ENCODE data around the gene ARL5A. TPM values are rescaled to one million over a fixed set of nuclear protein-coding genes. Genes with fewer than 3 reads are reported as not detected.

ARL5A gene
- total RNA-seq, 6 experiments from 2014 or later = 20.0 to 33.3 (median 22.4) TPM

- no peak for TF ChIP-seq CTCF (IDR thresholded peaks at IDR 0.05)
- TF ChIP-seq POLR2A (IDR thresholded peaks at IDR 0.05) = no peak
- no peaks in the 10 kb centered on the region for H3K9me3 ChIP-seq
- WGBS (ENCODE audit: insufficient coverage, low coverage, low lambda C conversion rate, missing lambda C conversion rate) = 67% methylated on average over 4 of the region's 4 CpGs
- H3K27me3 ChIP-seq = no peaks in the 10 kb centered on the region
- DNase-seq = no peak
- H3K4me3 ChIP-seq = no peak overlapping the region
- ATAC-seq = no peak
- H3K36me3 ChIP-seq = no peaks in the 10 kb centered on the region
- intact Hi-C loops (cut with DNase I) = no loop called here
- no peaks in the 10 kb centered on the region for H3K4me1 ChIP-seq
- no peak overlapping the region for H3K27ac ChIP-seq
Measured at GRCh38 chr2:151845481-151845880, 17.3 kb upstream of the ARL5A start.

GRCh38 chr2:151844211-151844896 is 16.1 kb upstream of the ARL5A start:
- Histone ChIP-seq H3K27me3 (no peaks in the 10 kb centered on the region), H3K4me3 (no peak overlapping the region), H3K9me3 (no peaks in the 10 kb centered on the region), H3K4me1 (no peaks in the 10 kb centered on the region), H3K27ac (no peak overlapping the region), H3K36me3 (no peaks in the 10 kb centered on the region)
- no peak for TF ChIP-seq CTCF (IDR thresholded peaks at IDR 0.05)
- TF ChIP-seq POLR2A (IDR thresholded peaks at IDR 0.05) = no peak
- DNase-seq (no peak), ATAC-seq (peak in 2 of 4 donors; percentile 23 to 46)
- WGBS (ENCODE audit: insufficient coverage, low coverage, low lambda C conversion rate, missing lambda C conversion rate) = 45% methylated on average over 6 of the region's 6 CpGs
- intact Hi-C loops (cut with DNase I) = no loop called here

GRCh38 chr2:151843691-151844061 is 15.5 kb upstream of the ARL5A start:
- Histone ChIP-seq H3K9me3 (no peaks in the 10 kb centered on the region), H3K4me3 (no peak overlapping the region), H3K27me3 (no peaks in the 10 kb centered on the region), H3K4me1 (no peaks in the 10 kb centered on the region), H3K27ac (no peak overlapping the region), H3K36me3 (no peaks in the 10 kb centered on the region)
- ATAC-seq (no peak), DNase-seq (no peak)
- intact Hi-C loops (cut with DNase I) = no loop called here
- no peak for TF ChIP-seq POLR2A (IDR thresholded peaks at IDR 0.05)
- no peak for TF ChIP-seq CTCF (IDR thresholded peaks at IDR 0.05)
- 67% methylated on average over 1 of the region's 1 CpG for WGBS (ENCODE audit: insufficient coverage, low coverage, low lambda C conversion rate, missing lambda C conversion rate)

- Histone ChIP-seq H3K4me1 (no peaks in the 10 kb centered on the region), H3K27ac (no peak overlapping the region), H3K4me3 (no peak overlapping the region), H3K9me3 (no peaks in the 10 kb centered on the region), H3K27me3 (no peaks in the 10 kb centered on the region), H3K36me3 (no peaks in the 10 kb centered on the region)
- DNase-seq = no peak
- ATAC-seq = no peak
- 69% methylated on average over 8 of the region's 8 CpGs for WGBS (ENCODE audit: insufficient coverage, low coverage, low lambda C conversion rate, missing lambda C conversion rate)
- intact Hi-C loops (cut with DNase I) = no loop called here
- no peak for TF ChIP-seq CTCF (IDR thresholded peaks at IDR 0.05)
- no peak for TF ChIP-seq POLR2A (IDR thresholded peaks at IDR 0.05)
Measured at GRCh38 chr2:151842830-151843690, 14.8 kb upstream of the ARL5A start.
